K562 (cell line): Measurements from ENCODE around the gene EEF1A2. TPM values are rescaled to one million over a fixed set of nuclear protein-coding genes. Genes with fewer than 3 reads are reported as not detected.

Source experiments
- ATAC-seq: fragments of 200-7000 bp; cut with Tn5 transposase; 3 replicates; pipeline ENCODE4 v1.9.1; 2020; ENCODE audit warnings: moderate library complexity
- BruUV-seq: library from RNA; stranded (reverse); fragments of 400-500 nt; replicated peaks from 2 replicates; lab custom pipeline; 2021; lab: Mats Ljungman, UMichigan
- CTCF ChIA-PET: fragments of 300-600 bp; formaldehyde crosslinking; extraction: SDS; loops from one replicate; lab custom pipeline; 2021; ENCODE audit warnings: low intra/inter-chr PET ratio; lab: Yijun Ruan, JAX
- POLR2A ChIA-PET: fragments of 300-600, 350-650 bp; sonication (Branson Sonifier 250); formaldehyde crosslinking; extraction: SDS; loops from one replicate; lab custom pipeline; 2021; ENCODE audit warnings: antibody characterized with exemption, inconsistent platforms; lab: Yijun Ruan, JAX
- DNase-seq, 4 experiments: peaks; one replicate each; pipeline versions ENCODE4 v3.0.0 to v3.0.0-alpha.2; 2011 to 2018; ENCODE audit warnings: low spot score in 3 of 4, mixed read lengths in 3 of 4; ENCODE audit errors: extremely low read depth in 1 of 4
- FAIRE-seq: peaks from 2 replicates; lab custom pipeline; 2011; peaks lifted over from hg19 to GRCh38; lab: Jason Lieb, UNC
- H2AFZ ChIP-seq: 2 replicates; pipeline ENCODE4 v1.6.0; 2011; ENCODE audit warnings: low read depth, low read length, control low read depth, inconsistent platforms
- H3K27ac ChIP-seq: fragments of 200-600 bp; 3 replicates; pipeline ENCODE4 v1.8.0; 2011; ENCODE audit warnings: low read depth, mild to moderate bottlenecking, control low read depth, inconsistent platforms, low read length, moderate library complexity, mixed read lengths; ENCODE audit errors: extremely low read depth
- H3K27me3 ChIP-seq, 2 experiments: fragments of 300-600 bp in 1 of 2; 2 replicates in 1 of 2; 3 replicates in 1 of 2; pipeline versions ENCODE4 v1.6.0 to v1.8.0; 2011; ENCODE audit warnings: inconsistent platforms in 2 of 2, low read length in 2 of 2, mild to moderate bottlenecking in 1 of 2, mixed read lengths in 1 of 2, moderate library complexity in 1 of 2; ENCODE audit not compliant: control insufficient read depth in 2 of 2, insufficient read depth in 2 of 2
- H3K36me3 ChIP-seq: fragments of 300-600 bp; 3 replicates; pipeline ENCODE4 v1.8.0; 2011; ENCODE audit warnings: mild to moderate bottlenecking, low read length, inconsistent platforms; ENCODE audit not compliant: control insufficient read depth, insufficient read depth
- H3K4me1 ChIP-seq, 2 experiments: fragments of 200-600 bp in 1 of 2; replicated peaks in 1 of 2; 2 replicates in 1 of 2; 3 replicates in 1 of 2; pipeline versions ENCODE4 v1.5.1 to v1.8.0; 2011; ENCODE audit warnings: inconsistent platforms in 2 of 2, low read length in 2 of 2, mild to moderate bottlenecking in 1 of 2, mixed read lengths in 1 of 2, moderate library complexity in 1 of 2; ENCODE audit not compliant: control insufficient read depth in 2 of 2, insufficient read depth in 2 of 2
- H3K4me2 ChIP-seq: 2 replicates; pipeline ENCODE4 v1.6.1; 2011; ENCODE audit warnings: low read length, control low read depth, inconsistent platforms, mixed read lengths; ENCODE audit not compliant: insufficient read depth
- H3K4me3 ChIP-seq: fragments of 200-600 bp; sonication (generic), shearing (Covaris generic); 2 replicates; pipeline ENCODE4 v1.5.1; 2016; ENCODE audit warnings: control low read depth, inconsistent platforms
- H3K79me2 ChIP-seq: fragments of 200-600 bp; 3 replicates; pipeline ENCODE4 v1.8.0; 2011; ENCODE audit warnings: low read length, inconsistent platforms; ENCODE audit not compliant: control insufficient read depth, insufficient read depth
- H3K9ac ChIP-seq, 2 experiments: 2 replicates each; pipeline versions ENCODE4 v1.6.0 to v1.6.1; 2011; ENCODE audit warnings: low read depth in 2 of 2, low read length in 2 of 2, control low read depth in 1 of 2, inconsistent platforms in 1 of 2, mild to moderate bottlenecking in 1 of 2, mixed read lengths in 1 of 2; ENCODE audit not compliant: insufficient read depth in 1 of 2
- H3K9me1 ChIP-seq: one replicate; pipeline ENCODE4 v1.6.0; 2011; ENCODE audit warnings: inconsistent platforms, mild to moderate bottlenecking, low read length, moderate library complexity; ENCODE audit not compliant: control insufficient read depth, insufficient read depth
- H3K9me3 ChIP-seq: replicated peaks from 2 replicates; pipeline ENCODE4 v1.5.1; 2011; ENCODE audit warnings: low read depth, low read length, inconsistent platforms; ENCODE audit not compliant: control insufficient read depth, insufficient read depth
- H4K20me1 ChIP-seq: replicated peaks from 2 replicates; pipeline ENCODE4 v1.6.1; 2011; ENCODE audit warnings: low read length, inconsistent platforms, mixed read lengths; ENCODE audit not compliant: control insufficient read depth, insufficient read depth
- CBFA2T3 ChIP-seq: fragments of 450-650 bp; IDR thresholded peaks from 2 replicates; pipeline ENCODE4 v1.6.1; 2017
- KDM5B ChIP-seq: fragments of 200-600 bp; sonication (generic); IDR thresholded peaks from 2 replicates; pipeline ENCODE4 v1.6.1; 2012; ENCODE audit warnings: low read depth, mild to moderate bottlenecking, moderate library complexity, low read length, control low read depth, inconsistent platforms; ENCODE audit not compliant: insufficient replicate concordance
- TEAD4 ChIP-seq, 2 experiments: sonication (generic) in 1 of 2; formaldehyde crosslinking in 1 of 2; IDR thresholded peaks; 2 replicates each; pipeline versions ENCODE4 v1.6.1 to v1.8.0; 2012 to 2022; ENCODE audit warnings: borderline replicate concordance in 1 of 2, inconsistent platforms in 1 of 2, low read length in 1 of 2, mild to moderate bottlenecking in 1 of 2, missing genetic modification reagents in 1 of 2
- ZNF121 ChIP-seq: sonication (generic); formaldehyde crosslinking; conservative IDR thresholded peaks from 2 replicates; pipeline ENCODE4 v1.8.0; 2022; ENCODE audit warnings: missing genetic modification reagents
- ZNF764 ChIP-seq: fragments of 250-450 bp; sonication (Bioruptor Pico); IDR thresholded peaks from 2 replicates; pipeline ENCODE4 v1.4.0; 2020; ENCODE audit warnings: low read depth, mild to moderate bottlenecking, moderate library complexity
- WGBS: fragments of 100-300 bp; shearing (Covaris generic); methylation state at CpG from one replicate; pipeline ENCODE4 v1.1.6; 2016; ENCODE audit warnings: low coverage, mixed read lengths; ENCODE audit not compliant: insufficient coverage; ENCODE audit errors: missing lambda C conversion rate; 5-methylcytosine and 5-hydroxymethylcytosine counted together
- in situ Hi-C: fragments of 300-500 bp; cut with MboI; formaldehyde crosslinking; loops from 4 replicates; pipeline ENCODE4 v1.15.0; 2018; ENCODE audit warnings: inconsistent platforms, mixed read lengths
- intact Hi-C: fragments of 100-400 bp; cut with micrococcal nuclease; formaldehyde crosslinking; loops from 2 replicates; pipeline ENCODE4 v1.14.2; 2022
- polyA plus RNA-seq, 8 experiments: library from polyadenylated mRNA; depleted of rRNA in 4 of 8; stranded (reverse) in 5 of 8; unstranded in 3 of 8; fragments of >200 nt; fragmentation: Nextera tagmentation in 2 of 8; fragmentation: Illumina TruSeq in 1 of 8; extraction: Ambion mirVana in 2 of 8; extraction: Trizol in 1 of 8; gene quantifications; 2 replicates each; pipeline versions ENCODE4 v1.2.1 to v1.2.3, GENCODE V29; 2011 to 2014; ENCODE audit warnings: inconsistent platforms in 1 of 8, missing spikeins in 1 of 8
- total RNA-seq, 7 experiments: library from RNA; depleted of rRNA in 6 of 7; stranded (reverse); fragments of >200 nt in 6 of 7; fragmentation: Illumina TruSeq in 2 of 7; extraction: Trizol in 2 of 7; gene quantifications; 2 replicates each; pipeline versions ENCODE4 v1.2.1 to v1.2.3, GENCODE V29; 2011 to 2021; ENCODE audit warnings: low replicate concordance in 1 of 7
- TF ChIP-seq, protein P1 (sequence below): sonication (generic); formaldehyde crosslinking; IDR thresholded peaks from 2 replicates; pipeline ENCODE4 v1.8.1; 2022; ENCODE audit warnings: missing genetic modification reagents

The EEF1A2 gene
- total and polyA plus RNA-seq, 9 of the 15 experiments (the other 6 are each of a cell fraction or from before 2014, with no cell fraction given): 0.04 to 29.6 (median 11.5) TPM

DNA sequence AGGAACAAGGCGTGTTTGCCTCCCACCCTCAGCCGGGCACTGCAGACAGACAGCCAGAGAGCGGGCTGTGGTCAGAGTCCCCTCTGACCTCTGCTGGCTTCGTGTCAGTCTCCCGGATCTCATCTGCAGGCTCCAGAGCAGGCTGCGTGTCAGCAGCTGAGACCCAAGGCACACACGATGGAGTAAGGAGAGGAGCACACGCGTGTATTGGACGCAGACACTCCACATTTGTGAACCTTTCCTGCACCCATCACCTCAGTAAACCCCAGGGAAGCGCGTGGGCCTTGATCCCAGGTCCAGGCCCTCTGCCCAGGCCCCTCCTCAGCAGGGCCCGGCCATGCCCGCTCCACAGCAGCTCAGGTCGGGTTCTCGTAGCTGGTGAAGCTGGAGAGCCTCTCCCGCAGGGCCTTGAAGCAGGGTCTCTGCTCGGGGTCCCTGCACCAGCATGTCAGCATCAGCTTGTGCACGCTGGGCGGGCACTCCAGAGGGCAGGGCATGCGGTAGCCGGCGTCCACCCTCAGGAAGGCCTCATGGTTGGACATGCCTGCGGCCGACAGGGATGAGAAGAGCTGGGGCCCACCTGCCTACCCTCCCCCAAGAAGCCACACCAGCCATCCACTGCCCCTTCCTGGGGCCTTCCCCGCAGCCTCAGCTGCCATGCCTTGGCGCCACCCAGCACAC, 30.4 kb upstream of the EEF1A2 start:
- in situ Hi-C loops (no loop called here), intact Hi-C loops (no loop called here)
- H3K4me3 ChIP-seq: no peak overlapping the region
- H3K27me3 ChIP-seq: peaks cover 0 to 36% of the 10 kb centered on the region in 2 experiments; a peak in 3 of 5 replicates
- no peaks in the 10 kb centered on the region for H3K9me3 ChIP-seq
- WGBS: 43% methylated on average over 26 of the region's 27 CpGs
- peaks cover 0 to 43% of the 10 kb centered on the region in 2 experiments; a peak in 3 of 5 replicates for H3K4me1 ChIP-seq
- ChIA-PET CTCF (no interaction called here), POLR2A (interaction anchor here (0.5 to 2.9 kb wide), 7 partner anchors 8 to 453 kb away, joined by 3 to 19 read pairs (median 3); partner anchors contain the start of genes PPDPF and PTK6)
- no peak overlapping the region for H2AFZ ChIP-seq
- H4K20me1 ChIP-seq: peaks cover 9% of the 10 kb centered on the region; the same call in 1 of the 2 replicates
- no peak overlapping the region for H3K4me2 ChIP-seq
- H3K9ac ChIP-seq: peak overlapping the region in 1 of 2 experiments; percentile 43; a peak in 1 of 4 replicates
- no peaks in the 10 kb centered on the region for H3K36me3 ChIP-seq
- H3K79me2 ChIP-seq: no peaks in the 10 kb centered on the region
- peak; percentile 57 for FAIRE-seq
- TF ChIP-seq ZNF764: no peak
- peak; percentile 29 for TF ChIP-seq KDM5B
- DNase-seq: peak in 1 of 4 experiments; percentile 36
- H3K27ac ChIP-seq: no peak overlapping the region
- H3K9me1 ChIP-seq: no peaks in the 10 kb centered on the region
- peak; percentile 17; the same call in 2 of the 3 replicates for ATAC-seq
- BruUV-seq: no TSS peak

DNA sequence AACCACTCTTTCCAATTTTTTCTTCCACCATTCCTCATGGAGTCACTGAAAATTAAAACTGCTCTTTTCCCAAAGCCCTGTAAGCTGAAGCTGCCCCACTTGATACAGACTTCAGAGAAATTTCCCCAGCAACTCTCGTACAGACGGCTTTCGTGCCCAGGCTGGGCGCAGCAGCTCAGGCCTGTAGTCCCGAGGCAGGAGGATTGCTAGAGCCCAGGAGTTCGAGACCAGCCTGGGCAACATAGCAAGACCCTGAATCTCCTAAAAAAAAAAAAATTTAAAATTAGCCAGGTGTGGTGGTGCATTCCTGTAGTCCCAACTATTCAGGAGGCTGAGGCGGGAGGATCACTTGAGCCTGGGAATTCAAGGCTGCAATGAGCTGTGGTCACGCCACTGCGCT, 28.3 kb upstream of the EEF1A2 start:
- no peak overlapping the region for H3K9ac ChIP-seq
- POLR2A ChIA-PET: interaction anchor here (0.7 to 1.0 kb wide), 3 partner anchors 10 to 622 kb away, joined by 3 to 4 read pairs (median 4); partner anchors contain the start of gene PTK6
- WGBS: 51% methylated on average over 9 of the region's 9 CpGs
- no peaks in the 10 kb centered on the region for H3K9me1 ChIP-seq
- no TSS peak for BruUV-seq
- peaks cover 0 to 26% of the 10 kb centered on the region in 2 experiments; a peak in 3 of 5 replicates for H3K27me3 ChIP-seq
- H3K79me2 ChIP-seq: peaks cover 1% of the 10 kb centered on the region; the same call in 2 of the 3 replicates
- TF ChIP-seq CBFA2T3 (no peak), TEAD4 (IDR thresholded peaks at IDR 0.05; ENCODE audit: low read length) (no peak), TEAD4 (CRISPR knock-in tag; IDR thresholded peaks at IDR 0.05; ENCODE audit: borderline replicate concordance) (no peak), ZNF121 (CRISPR knock-in tag) (peak; percentile 55)
- TF ChIP-seq, protein P1, sequence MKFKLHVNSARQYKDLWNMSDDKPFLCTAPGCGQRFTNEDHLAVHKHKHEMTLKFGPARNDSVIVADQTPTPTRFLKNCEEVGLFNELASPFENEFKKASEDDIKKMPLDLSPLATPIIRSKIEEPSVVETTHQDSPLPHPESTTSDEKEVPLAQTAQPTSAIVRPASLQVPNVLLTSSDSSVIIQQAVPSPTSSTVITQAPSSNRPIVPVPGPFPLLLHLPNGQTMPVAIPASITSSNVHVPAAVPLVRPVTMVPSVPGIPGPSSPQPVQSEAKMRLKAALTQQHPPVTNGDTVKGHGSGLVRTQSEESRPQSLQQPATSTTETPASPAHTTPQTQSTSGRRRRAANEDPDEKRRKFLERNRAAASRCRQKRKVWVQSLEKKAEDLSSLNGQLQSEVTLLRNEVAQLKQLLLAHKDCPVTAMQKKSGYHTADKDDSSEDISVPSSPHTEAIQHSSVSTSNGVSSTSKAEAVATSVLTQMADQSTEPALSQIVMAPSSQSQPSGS: no peak
- in situ Hi-C loops (no loop called here), intact Hi-C loops (no loop called here)
- H3K4me3 ChIP-seq: no peak overlapping the region
- CTCF ChIA-PET: no interaction called here
- no peak overlapping the region for H2AFZ ChIP-seq
- peaks cover 15% of the 10 kb centered on the region; the same call in 2 of the 3 replicates for H3K36me3 ChIP-seq
- H4K20me1 ChIP-seq: peaks cover 9% of the 10 kb centered on the region; the same call in 1 of the 2 replicates
- FAIRE-seq (no peak), ATAC-seq (no peak), DNase-seq (no peak)
- no peak overlapping the region for H3K4me2 ChIP-seq
- H3K27ac ChIP-seq: no peak overlapping the region
- H3K4me1 ChIP-seq: peaks cover 0 to 38% of the 10 kb centered on the region in 2 experiments; a peak in 3 of 5 replicates
- peaks cover 7% of the 10 kb centered on the region for H3K9me3 ChIP-seq
